ENCODE measurements around the gene PAPLN. TPM values are rescaled to one million over a fixed set of nuclear protein-coding genes. Genes with fewer than 3 reads are reported as not detected.

PAPLN gene
- total and polyA plus RNA-seq, 2 of the 13 experiments (the other 11 are each of a cell fraction or from before 2014, with no cell fraction given) = not detected

DNA sequence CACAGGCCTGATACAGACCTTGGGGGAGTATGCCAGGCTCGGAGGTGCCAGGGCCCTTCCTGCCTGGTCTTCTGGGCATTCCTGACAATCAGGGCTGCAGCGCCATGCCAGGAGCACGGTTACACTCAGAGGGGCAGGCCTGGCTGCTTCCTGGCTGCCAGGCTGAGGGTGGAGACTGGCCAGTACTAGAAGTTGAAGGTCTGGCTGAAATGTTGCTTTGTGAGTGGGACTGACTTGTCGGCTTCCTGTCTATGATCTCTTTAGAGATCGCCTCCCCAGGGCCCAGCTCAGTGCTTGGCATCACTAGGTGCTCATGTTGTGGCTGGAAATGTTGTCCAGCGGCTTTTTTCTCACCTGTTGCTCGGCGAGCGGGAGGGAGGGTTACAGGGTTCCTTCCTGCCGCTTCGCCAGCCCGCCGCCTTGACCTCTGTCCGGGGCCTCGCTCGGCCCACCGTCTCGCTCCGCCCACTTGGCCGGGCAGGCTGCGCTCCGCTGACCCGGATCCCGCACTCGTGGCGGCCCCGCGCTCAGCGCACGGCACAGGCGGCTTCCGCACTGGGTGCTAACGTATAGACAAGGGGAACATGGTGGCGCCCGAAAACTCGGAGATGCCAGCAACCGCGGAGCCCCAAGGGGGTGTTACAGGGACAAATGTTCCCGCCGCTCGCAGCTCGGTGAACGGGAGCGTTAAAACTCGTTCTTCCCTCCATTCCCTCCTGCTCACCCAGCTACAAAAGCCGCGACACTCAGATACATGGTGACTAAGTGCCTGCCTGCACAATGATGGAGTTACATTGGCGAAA lies 32.6 kb downstream of the PAPLN start (continued):
- TF ChIP-seq ZBTB38 (CRISPR knock-in tag; IDR thresholded peaks at IDR 0.05) = 0 out of 2 replicates have a peak, but pooled peaks have one; percentile 37
- TF ChIP-seq, protein P1, sequence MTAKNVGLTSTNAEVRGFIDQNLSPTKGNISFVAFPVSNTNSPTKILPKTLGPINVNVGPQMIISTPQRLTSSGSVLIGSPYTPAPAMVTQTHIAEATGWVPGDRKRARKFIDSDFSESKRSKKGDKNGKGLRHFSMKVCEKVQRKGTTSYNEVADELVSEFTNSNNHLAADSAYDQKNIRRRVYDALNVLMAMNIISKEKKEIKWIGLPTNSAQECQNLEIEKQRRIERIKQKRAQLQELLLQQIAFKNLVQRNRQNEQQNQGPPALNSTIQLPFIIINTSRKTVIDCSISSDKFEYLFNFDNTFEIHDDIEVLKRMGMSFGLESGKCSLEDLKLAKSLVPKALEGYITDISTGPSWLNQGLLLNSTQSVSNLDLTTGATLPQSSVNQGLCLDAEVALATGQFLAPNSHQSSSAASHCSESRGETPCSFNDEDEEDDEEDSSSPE (CRISPR knock-in tag; IDR thresholded peaks at IDR 0.05) = peak; percentile 21; the same call in 1 of the 2 replicates
- no peak for TF ChIP-seq ATAD3A (CRISPR knock-in tag; IDR thresholded peaks at IDR 0.05)
- TF ChIP-seq DPF2 (CRISPR knock-in tag; IDR thresholded peaks at IDR 0.05; ENCODE audit: borderline replicate concordance, low read depth) = no peak
- no peak for TF ChIP-seq ZNF709 (CRISPR knock-in tag; IDR thresholded peaks at IDR 0.05)
- TF ChIP-seq, protein P2, sequence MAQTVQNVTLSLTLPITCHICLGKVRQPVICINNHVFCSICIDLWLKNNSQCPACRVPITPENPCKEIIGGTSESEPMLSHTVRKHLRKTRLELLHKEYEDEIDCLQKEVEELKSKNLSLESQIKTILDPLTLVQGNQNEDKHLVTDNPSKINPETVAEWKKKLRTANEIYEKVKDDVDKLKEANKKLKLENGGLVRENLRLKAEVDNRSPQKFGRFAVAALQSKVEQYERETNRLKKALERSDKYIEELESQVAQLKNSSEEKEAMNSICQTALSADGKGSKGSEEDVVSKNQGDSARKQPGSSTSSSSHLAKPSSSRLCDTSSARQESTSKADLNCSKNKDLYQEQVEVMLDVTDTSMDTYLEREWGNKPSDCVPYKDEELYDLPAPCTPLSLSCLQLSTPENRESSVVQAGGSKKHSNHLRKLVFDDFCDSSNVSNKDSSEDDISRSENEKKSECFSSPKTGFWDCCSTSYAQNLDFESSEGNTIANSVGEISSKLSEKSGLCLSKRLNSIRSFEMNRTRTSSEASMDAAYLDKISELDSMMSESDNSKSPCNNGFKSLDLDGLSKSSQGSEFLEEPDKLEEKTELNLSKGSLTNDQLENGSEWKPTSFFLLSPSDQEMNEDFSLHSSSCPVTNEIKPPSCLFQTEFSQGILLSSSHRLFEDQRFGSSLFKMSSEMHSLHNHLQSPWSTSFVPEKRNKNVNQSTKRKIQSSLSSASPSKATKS (CRISPR knock-in tag; IDR thresholded peaks at IDR 0.05) = no peak
- TF ChIP-seq, protein P3, sequence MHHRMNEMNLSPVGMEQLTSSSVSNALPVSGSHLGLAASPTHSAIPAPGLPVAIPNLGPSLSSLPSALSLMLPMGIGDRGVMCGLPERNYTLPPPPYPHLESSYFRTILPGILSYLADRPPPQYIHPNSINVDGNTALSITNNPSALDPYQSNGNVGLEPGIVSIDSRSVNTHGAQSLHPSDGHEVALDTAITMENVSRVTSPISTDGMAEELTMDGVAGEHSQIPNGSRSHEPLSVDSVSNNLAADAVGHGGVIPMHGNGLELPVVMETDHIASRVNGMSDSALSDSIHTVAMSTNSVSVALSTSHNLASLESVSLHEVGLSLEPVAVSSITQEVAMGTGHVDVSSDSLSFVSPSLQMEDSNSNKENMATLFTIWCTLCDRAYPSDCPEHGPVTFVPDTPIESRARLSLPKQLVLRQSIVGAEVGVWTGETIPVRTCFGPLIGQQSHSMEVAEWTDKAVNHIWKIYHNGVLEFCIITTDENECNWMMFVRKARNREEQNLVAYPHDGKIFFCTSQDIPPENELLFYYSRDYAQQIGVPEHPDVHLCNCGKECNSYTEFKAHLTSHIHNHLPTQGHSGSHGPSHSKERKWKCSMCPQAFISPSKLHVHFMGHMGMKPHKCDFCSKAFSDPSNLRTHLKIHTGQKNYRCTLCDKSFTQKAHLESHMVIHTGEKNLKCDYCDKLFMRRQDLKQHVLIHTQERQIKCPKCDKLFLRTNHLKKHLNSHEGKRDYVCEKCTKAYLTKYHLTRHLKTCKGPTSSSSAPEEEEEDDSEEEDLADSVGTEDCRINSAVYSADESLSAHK (CRISPR knock-in tag; IDR thresholded peaks at IDR 0.05; ENCODE audit: borderline replicate concordance) = no peak
- TF ChIP-seq ZNF501 (CRISPR knock-in tag; IDR thresholded peaks at IDR 0.05) = peak; percentile 25; the same call in 1 of the 2 replicates
- peak; percentile 68; the same call in 1 of the 2 replicates for TF ChIP-seq HNRNPL (IDR thresholded peaks at IDR 0.05; ENCODE audit: low read depth, low read length)
- TF ChIP-seq MTA1 (CRISPR knock-in tag; IDR thresholded peaks at IDR 0.05; ENCODE audit: borderline replicate concordance) = peak; percentile 61; the same call in 1 of the 2 replicates
- TF ChIP-seq, protein P4, sequence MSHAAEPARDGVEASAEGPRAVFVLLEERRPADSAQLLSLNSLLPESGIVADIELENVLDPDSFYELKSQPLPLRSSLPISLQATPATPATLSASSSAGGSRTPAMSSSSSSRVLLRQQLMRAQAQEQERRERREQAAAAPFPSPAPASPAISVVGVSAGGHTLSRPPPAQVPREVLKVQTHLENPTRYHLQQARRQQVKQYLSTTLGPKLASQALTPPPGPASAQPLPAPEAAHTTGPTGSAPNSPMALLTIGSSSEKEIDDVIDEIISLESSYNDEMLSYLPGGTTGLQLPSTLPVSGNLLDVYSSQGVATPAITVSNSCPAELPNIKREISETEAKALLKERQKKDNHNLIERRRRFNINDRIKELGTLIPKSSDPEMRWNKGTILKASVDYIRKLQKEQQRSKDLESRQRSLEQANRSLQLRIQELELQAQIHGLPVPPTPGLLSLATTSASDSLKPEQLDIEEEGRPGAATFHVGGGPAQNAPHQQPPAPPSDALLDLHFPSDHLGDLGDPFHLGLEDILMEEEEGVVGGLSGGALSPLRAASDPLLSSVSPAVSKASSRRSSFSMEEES (CRISPR knock-in tag; IDR thresholded peaks at IDR 0.05) = no peak
- no peak for TF ChIP-seq ZNF556 (CRISPR knock-in tag; IDR thresholded peaks at IDR 0.05; ENCODE audit: borderline replicate concordance)
- TF ChIP-seq, protein P5, sequence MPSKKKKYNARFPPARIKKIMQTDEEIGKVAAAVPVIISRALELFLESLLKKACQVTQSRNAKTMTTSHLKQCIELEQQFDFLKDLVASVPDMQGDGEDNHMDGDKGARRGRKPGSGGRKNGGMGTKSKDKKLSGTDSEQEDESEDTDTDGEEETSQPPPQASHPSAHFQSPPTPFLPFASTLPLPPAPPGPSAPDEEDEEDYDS (CRISPR knock-in tag; IDR thresholded peaks at IDR 0.05) = no peak
- no peak for TF ChIP-seq ZNF354B (CRISPR knock-in tag; IDR thresholded peaks at IDR 0.05)
- no peak for TF ChIP-seq ZBTB7B (CRISPR knock-in tag; IDR thresholded peaks at IDR 0.05)
- no peak for TF ChIP-seq SOX6 (IDR thresholded peaks at IDR 0.05)
- TF ChIP-seq SOX6 (CRISPR knock-in tag; IDR thresholded peaks at IDR 0.05) = no peak
- TF ChIP-seq EZH2 (conservative IDR thresholded peaks at IDR 0.05; ENCODE audit: low read depth, low read length) = no peak
- TF ChIP-seq ZNF782 (CRISPR knock-in tag; IDR thresholded peaks at IDR 0.05; ENCODE audit: borderline replicate concordance) = 0 out of 2 replicates have a peak, but pooled peaks have one; percentile 33
- TF ChIP-seq ELF1 (CRISPR knock-in tag; IDR thresholded peaks at IDR 0.05) = no peak
